ENCODE results near the gene PIF1.

The PIF1 gene

DNA sequence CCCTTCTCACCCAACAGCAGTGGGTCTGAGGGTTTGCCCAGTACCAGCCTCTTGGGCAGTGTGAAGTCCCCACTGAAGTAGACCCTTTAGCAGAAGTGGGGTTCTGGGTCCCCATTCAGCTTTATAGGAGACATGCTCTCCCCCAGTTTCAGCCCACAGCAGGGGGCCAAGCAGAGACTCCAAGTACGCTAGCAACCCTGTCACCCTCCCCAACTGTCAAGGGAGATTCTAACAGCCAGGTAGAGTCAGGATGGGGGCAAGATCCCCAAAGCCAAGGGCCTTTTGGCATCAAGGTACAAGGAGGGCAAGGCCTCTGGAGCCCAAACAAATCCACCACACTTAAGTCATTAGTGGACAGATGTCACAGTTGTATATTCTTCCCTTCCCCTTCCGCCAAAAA, 51.8 kb downstream of the PIF1 start:
- DNase-seq = no peak

DNA sequence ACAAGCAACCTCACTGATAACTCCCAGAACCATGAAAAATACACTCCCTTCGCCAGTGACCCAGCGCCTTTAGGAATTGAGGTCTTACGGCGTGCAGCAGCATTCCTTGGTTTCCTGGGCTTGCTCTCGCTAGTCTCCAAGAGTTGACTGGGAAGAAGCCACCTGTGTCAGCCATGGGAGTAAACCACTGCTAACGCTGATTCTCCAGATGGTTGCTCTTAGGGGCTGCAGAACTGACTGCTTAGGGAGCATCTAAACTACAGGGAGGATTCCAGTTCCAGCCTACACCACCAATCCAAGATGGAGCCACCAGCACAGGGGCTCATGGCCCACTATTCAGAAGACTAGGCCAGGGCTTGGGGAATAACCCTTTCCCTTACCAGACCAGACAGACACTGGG, 52.5 kb downstream of the PIF1 start:
- no peak for DNase-seq

DNA sequence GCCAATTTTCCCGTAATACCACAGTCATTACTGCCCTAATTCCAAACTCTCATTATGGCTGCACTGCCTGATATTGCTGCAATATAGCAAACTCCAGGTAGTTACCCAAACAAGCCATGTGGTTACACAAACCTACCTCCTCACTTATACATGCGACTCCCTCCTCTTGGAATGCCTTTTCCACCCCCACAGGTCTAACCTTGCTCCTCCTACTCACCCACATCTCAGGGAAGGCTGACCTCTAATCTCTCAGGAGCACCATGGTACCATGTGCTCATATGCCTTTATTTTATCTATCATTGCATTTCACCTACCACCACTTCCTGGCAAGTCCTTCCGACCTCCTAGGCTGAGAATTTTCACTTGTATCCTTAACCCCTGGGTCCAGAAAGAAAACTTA, 53.0 kb downstream of the PIF1 start:
- DNase-seq = no peak

DNA sequence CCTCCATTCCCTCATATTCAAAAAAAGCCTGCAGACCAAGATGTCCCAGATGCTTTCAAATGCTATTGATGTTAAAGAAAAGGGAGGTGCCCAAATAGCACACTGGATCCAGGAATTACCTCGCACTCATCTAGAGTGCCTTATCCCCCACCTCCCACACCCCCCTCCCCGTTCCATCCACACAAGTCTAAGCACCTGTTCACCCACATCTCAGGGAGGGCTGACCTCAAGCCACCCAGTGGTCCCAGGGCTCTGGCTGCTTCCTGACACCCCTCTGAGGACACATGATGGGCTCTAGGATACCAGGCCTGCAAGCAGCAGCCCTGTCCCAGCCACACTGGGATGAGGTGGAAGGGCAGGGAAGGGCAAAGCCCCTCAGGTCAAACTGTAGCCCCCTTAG, 54.8 kb downstream of the PIF1 start:
- DNase-seq = no peak

DNA sequence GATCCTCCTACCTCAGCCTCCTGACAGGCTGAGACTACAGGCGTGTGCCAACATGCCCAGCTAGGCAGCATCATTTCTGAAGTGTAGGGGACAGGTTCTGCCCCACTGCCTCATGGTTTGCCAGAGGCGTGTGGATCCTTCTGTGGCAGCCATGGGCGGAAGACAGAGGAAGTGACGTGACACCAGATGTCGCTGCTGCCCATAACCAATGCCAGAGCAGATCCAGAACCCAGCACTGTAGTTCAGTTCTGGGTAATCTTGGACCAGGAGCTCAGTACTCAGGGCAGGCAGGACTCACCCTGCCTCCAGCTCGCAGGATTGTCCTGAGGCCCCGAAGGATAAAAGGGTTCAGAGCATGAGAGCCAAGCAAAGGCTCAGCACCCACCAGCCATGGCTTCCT, 58.2 kb downstream of the PIF1 start:
- no peak for DNase-seq

DNA sequence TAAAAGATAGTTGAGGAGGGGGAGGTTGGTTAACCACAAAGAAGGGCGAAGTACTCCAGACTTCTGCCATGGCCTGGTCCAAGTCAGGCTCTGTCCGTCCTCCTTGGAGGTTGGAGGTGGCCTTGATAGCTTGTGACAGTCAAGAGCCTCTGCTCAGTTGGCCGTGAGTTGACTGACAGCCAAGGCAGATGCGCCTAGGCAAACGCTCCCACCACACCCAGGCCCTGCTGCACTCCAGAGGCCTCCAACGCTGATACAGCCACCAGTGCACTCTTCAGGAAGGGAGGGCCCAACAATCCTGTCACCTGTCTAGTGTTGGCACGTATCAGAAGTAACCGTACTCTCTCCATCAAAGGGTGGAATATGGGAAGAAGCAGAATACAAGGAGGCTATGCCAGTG, 59.4 kb downstream of the PIF1 start:
- no peak for DNase-seq
